Transverse colon (tissue), 4 donors: ENCODE data around the gene INPPL1. TPM values are rescaled to one million over a fixed set of nuclear protein-coding genes. Genes with fewer than 3 reads are reported as not detected.

Experiments used
- DNase-seq: peaks from one replicate; pipeline ENCODE4 v3.0.0-alpha.2; 2019
- H3K27ac ChIP-seq, 4 donors: fragments of 200-600 bp; sonication (generic); 2 replicates each; pipeline ENCODE4 v1.5.1; 2016 to 2018; ENCODE audit warnings: inconsistent platforms in 4 of 4
- H3K27me3 ChIP-seq: fragments of 200-600 bp; sonication (generic); 2 replicates; pipeline ENCODE4 v1.5.1; 2017; ENCODE audit warnings: inconsistent platforms
- H3K36me3 ChIP-seq, 4 donors: fragments of 200-600 bp; sonication (generic); 2 replicates each; pipeline ENCODE4 v1.5.1; 2017 to 2019; ENCODE audit warnings: inconsistent platforms in 4 of 4
- H3K4me1 ChIP-seq, 4 donors: fragments of 200-600 bp; sonication (generic); 2 replicates each; pipeline ENCODE4 v1.5.1; 2017 to 2020; ENCODE audit warnings: inconsistent platforms in 4 of 4
- H3K4me3 ChIP-seq, 4 donors: fragments of 200-600 bp; sonication (generic); 1 replicate in 1 of 4; 2 replicates in 3 of 4; pipeline versions ENCODE4 v1.5.1 to v1.6.1; 2017 to 2019; ENCODE audit warnings: inconsistent platforms in 4 of 4
- H3K9me3 ChIP-seq, 2 donors: fragments of 200-600 bp; sonication (generic); 2 replicates each; pipeline ENCODE4 v1.5.1; 2017 to 2019; ENCODE audit warnings: inconsistent platforms in 2 of 2
- EP300 ChIP-seq: sonication (generic); formaldehyde crosslinking; IDR thresholded peaks from one replicate; pipeline ENCODE4 v1.6.1; 2017; ENCODE audit warnings: antibody characterized with exemption, low read depth
- POLR2A ChIP-seq: fragments of 450-650 bp; IDR thresholded peaks from one replicate; pipeline ENCODE4 v1.6.1; 2016; ENCODE audit warnings: antibody characterized with exemption, mild to moderate bottlenecking, moderate library complexity
- POLR2AphosphoS5 ChIP-seq, 3 donors: sonication (generic); formaldehyde crosslinking; IDR thresholded peaks; one replicate each; pipeline ENCODE4 v1.6.1; 2016; ENCODE audit warnings: antibody characterized with exemption in 3 of 3
- WGBS, 2 donors: methylation state at CpG; one replicate each; pipeline ENCODE4 v1.1.5; 2018; ENCODE audit warnings: low coverage in 1 of 2; 5-methylcytosine and 5-hydroxymethylcytosine counted together
- in situ Hi-C, 4 donors: fragments of 200-750 bp; cut with MboI; loops; one replicate each; pipeline versions ENCODE4 v1.15.0 to v1.15.1; 2017; ENCODE audit warnings: low sequenced_read_pairs in 3 of 4, low pct_ligation_motif_present in 1 of 4, low pct_unique_long_range_greater_than_20kb in 1 of 4
- intact Hi-C: fragments of 100-400 bp; cut with DNase I; formaldehyde crosslinking; loops from one replicate; pipeline ENCODE4 v1.15.1; 2023; ENCODE audit warnings: low total_unique reads
- total RNA-seq, 4 donors: library from RNA; depleted of rRNA; stranded (reverse); fragments of >200 nt; gene quantifications; one replicate each; pipeline ENCODE4 v1.1.0, GENCODE V29; 2016
- TF ChIP-seq, protein P1 (sequence below), 5 experiments: fragments of 200-600 bp in 3 of 5; fragments of 450-650 bp in 2 of 5; sonication (generic) in 3 of 5; IDR thresholded peaks; 1 replicate in 2 of 5; 2 replicates in 3 of 5; pipeline ENCODE4 v1.5.1; 2016 to 2017; ENCODE audit warnings: antibody characterized with exemption in 5 of 5, inconsistent platforms in 3 of 5, mild to moderate bottlenecking in 2 of 5, moderate library complexity in 1 of 5

Gene INPPL1
- total RNA-seq, 4 donors from 2014 or later: 92.8 to 388 (median 157) TPM

DNA sequence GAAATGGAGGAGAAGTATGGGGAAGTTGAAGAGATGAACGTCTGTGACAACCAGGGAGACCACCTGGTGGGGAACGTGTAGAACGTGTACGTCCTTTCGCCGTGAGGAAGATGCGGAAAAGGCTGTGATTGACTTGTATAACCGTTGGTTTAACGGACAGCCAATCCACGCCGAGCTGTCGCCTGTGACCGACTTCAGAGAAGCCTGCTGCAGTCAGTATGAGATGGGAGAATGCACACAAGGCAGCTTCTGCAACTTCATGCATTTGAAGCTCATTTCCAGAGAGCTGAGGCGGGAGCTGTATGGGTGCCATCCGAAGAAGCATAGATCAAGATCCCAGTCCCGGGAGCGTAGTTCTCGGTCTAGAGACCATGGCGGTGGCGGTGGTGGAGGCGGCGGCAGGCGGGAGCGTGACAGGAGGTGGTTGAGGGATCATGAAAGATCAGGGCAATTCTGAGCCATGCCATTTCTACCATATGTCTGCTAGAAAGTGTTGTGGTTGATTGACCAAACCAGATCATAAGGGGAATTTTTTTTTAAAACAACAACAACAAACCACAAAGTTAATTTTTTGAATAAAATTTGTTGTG is 56.3 kb downstream of the INPPL1 start:
- Histone ChIP-seq H3K27me3 (peaks cover 20% of the 10 kb centered on the region), H3K27ac (no peak overlapping the region), H3K4me3 (no peak overlapping the region), H3K36me3 (no peaks in the 10 kb centered on the region), H3K9me3 (no peaks in the 10 kb centered on the region), H3K4me1 (no peaks in the 10 kb centered on the region)
- 95 to 96% methylated on average over 5 to 24 of the region's 24 CpGs for WGBS, 2 donors
- TF ChIP-seq POLR2AphosphoS5 (IDR thresholded peaks at IDR 0.05) (no peak), EP300 (no peak), POLR2A (no peak)
- TF ChIP-seq, protein P1, sequence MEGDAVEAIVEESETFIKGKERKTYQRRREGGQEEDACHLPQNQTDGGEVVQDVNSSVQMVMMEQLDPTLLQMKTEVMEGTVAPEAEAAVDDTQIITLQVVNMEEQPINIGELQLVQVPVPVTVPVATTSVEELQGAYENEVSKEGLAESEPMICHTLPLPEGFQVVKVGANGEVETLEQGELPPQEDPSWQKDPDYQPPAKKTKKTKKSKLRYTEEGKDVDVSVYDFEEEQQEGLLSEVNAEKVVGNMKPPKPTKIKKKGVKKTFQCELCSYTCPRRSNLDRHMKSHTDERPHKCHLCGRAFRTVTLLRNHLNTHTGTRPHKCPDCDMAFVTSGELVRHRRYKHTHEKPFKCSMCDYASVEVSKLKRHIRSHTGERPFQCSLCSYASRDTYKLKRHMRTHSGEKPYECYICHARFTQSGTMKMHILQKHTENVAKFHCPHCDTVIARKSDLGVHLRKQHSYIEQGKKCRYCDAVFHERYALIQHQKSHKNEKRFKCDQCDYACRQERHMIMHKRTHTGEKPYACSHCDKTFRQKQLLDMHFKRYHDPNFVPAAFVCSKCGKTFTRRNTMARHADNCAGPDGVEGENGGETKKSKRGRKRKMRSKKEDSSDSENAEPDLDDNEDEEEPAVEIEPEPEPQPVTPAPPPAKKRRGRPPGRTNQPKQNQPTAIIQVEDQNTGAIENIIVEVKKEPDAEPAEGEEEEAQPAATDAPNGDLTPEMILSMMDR (IDR thresholded peaks at IDR 0.05): no peak
- intact Hi-C loops: no loop called here
- no peak for DNase-seq
- in situ Hi-C loops: no loop called here

DNA sequence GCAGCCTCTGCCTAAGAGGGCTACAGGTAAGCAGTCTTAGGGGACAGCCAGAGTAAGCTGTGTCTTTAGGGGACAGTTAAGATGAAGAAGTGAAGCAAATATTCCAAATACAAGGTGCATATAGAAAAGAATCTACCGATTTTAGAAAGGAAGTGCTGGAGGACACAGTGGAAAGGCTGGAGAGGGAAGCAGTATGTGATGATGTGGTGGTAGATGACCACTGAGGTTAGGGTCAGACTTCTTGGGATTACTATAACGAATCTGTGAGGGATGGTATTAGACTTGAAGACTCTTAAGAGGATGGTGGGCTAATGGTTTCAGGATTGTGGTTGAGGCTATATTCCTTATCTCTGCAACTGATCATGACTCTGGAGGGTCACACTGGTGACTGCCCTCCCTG is 59.4 kb downstream of the INPPL1 start:
- in situ Hi-C loops: no loop called here
- DNase-seq: no peak
- no peaks in the 10 kb centered on the region for H3K36me3 ChIP-seq
- no peaks in the 10 kb centered on the region for H3K9me3 ChIP-seq
- TF ChIP-seq, protein P1 (IDR thresholded peaks at IDR 0.05): no peak
- TF ChIP-seq POLR2AphosphoS5 (IDR thresholded peaks at IDR 0.05) (no peak), EP300 (no peak), POLR2A (no peak)
- no peak overlapping the region for H3K4me3 ChIP-seq
- 54 to 71% methylated on average over 2 of the region's 2 CpGs for WGBS, 2 donors
- no peaks in the 10 kb centered on the region for H3K4me1 ChIP-seq
- intact Hi-C loops: no loop called here
- no peak overlapping the region for H3K27ac ChIP-seq
- H3K27me3 ChIP-seq: peaks cover 20% of the 10 kb centered on the region

DNA sequence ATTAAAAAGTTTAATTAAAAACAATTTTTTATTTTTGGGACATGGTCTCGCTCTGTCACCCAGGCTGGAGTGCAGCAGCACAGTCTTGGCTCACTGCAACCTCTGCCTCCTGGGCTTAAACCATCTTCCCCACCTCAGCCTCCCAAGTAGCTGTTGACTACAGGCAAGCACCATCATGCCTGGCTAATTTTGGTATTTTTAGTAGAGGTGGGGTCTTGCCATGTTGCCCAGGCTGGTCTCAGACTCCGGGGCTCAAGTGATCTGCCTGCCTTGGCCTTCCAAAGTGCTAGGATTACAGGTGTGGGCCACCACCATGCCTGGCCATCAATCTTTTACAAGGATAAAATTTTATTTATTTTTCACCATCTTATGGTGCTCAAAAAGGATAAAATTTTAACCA is 62.7 kb downstream of the INPPL1 start:
- 86 to 90% methylated on average over 2 of the region's 2 CpGs for WGBS, 2 donors
- Histone ChIP-seq H3K36me3 (no peaks in the 10 kb centered on the region), H3K27me3 (peaks cover 20% of the 10 kb centered on the region), H3K9me3 (no peaks in the 10 kb centered on the region), H3K27ac (no peak overlapping the region), H3K4me3 (no peak overlapping the region), H3K4me1 (no peaks in the 10 kb centered on the region)
- DNase-seq: no peak
- in situ Hi-C loops (no loop called here), intact Hi-C loops (no loop called here)
- no peak for TF ChIP-seq POLR2AphosphoS5 (IDR thresholded peaks at IDR 0.05)
- TF ChIP-seq, protein P1 (IDR thresholded peaks at IDR 0.05): no peak
- TF ChIP-seq EP300: no peak
- no peak for TF ChIP-seq POLR2A

Other genes with a start within 250 kb of the INPPL1 start
- gene IL18BP, start 225.9 kb upstream of the INPPL1 start, total RNA-seq: 10 to 100 TPM in 3 of 4 donors, 1 to 10 TPM in 1; 7.4 to 29.9 (median 14.5) TPM
- gene NUMA1, start 144.2 kb upstream of the INPPL1 start, total RNA-seq: 100 to 1,000 TPM; 323 to 520 (median 419) TPM
- gene LRRC51, start 143.9 kb upstream of the INPPL1 start, total RNA-seq: 10 to 100 TPM in 1 of 4 donors, 1 to 10 TPM in 3; 5.1 to 77.4 (median 6.7) TPM
- gene LAMTOR1, start 121.5 kb upstream of the INPPL1 start, total RNA-seq: 100 to 1,000 TPM in 2 of 4 donors, 10 to 100 TPM in 2; 59.1 to 156 (median 102) TPM
- not detected for gene TOMT, start 118.8 kb upstream of the INPPL1 start, total RNA-seq
- gene ANAPC15, start 112.1 kb upstream of the INPPL1 start, total RNA-seq: 10 to 100 TPM; 15.1 to 44.5 (median 27.6) TPM
- not detected for gene FOLR3, start 89.0 kb upstream of the INPPL1 start, total RNA-seq
- gene FOLR1, start 32.6 kb upstream of the INPPL1 start, total RNA-seq: not detected
- 10 to 100 TPM in 1 of 4 donors, 1 to 10 TPM in 2, not detected in 1; 6.4 to 16.1 (median 8.6) TPM for gene FOLR2, start 8.0 kb upstream of the INPPL1 start, total RNA-seq
- gene PHOX2A, start 19.4 kb downstream of the INPPL1 start, total RNA-seq: 1 to 10 TPM in 1 of 4 donors, under 1 TPM in 3; 0.41 to 2.6 (median 0.70) TPM
- 10 to 100 TPM in 2 of 4 donors, 1 to 10 TPM in 2; 4.9 to 19.7 (median 11.0) TPM for gene CLPB, start 209.8 kb downstream of the INPPL1 start, total RNA-seq